Panc1 (cell line): ENCODE data around the gene MAN1A1.

Source experiments
- POLR2AphosphoS5 ChIP-seq: IDR thresholded peaks from 2 replicates; pipeline ENCODE4 v1.6.1; 2012; ENCODE audit warnings: mild to moderate bottlenecking, low read depth, low read length, moderate library complexity
- SIN3A ChIP-seq: IDR thresholded peaks from 2 replicates; pipeline ENCODE4 v1.6.1; 2012; ENCODE audit warnings: low read depth, mild to moderate bottlenecking, low read length, moderate library complexity, borderline replicate concordance; ENCODE audit not compliant: insufficient read depth
- TF ChIP-seq, protein P1 (sequence below): fragments of 450-650 bp; IDR thresholded peaks from 2 replicates; pipeline ENCODE4 v1.5.1; 2017; ENCODE audit warnings: mild to moderate bottlenecking

DNA sequence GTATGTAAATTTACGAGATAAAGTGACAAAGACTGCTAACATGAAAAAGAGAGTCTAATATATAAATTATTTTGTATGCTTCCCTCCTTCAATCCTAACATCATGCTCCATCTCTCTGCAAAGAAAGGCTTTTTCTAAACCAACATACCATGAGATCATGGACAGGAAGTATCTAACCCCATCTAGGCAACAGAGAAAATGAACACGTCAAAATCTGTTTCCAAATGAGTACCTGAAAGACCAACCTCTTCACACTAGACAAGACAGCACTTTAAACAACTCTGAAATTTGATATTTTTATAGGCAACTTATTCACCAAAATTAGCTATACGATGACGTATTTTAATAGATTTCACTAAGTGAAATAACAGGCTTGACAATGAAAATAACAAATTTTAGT, 54.6 kb downstream of the MAN1A1 start:
- TF ChIP-seq, protein P1, sequence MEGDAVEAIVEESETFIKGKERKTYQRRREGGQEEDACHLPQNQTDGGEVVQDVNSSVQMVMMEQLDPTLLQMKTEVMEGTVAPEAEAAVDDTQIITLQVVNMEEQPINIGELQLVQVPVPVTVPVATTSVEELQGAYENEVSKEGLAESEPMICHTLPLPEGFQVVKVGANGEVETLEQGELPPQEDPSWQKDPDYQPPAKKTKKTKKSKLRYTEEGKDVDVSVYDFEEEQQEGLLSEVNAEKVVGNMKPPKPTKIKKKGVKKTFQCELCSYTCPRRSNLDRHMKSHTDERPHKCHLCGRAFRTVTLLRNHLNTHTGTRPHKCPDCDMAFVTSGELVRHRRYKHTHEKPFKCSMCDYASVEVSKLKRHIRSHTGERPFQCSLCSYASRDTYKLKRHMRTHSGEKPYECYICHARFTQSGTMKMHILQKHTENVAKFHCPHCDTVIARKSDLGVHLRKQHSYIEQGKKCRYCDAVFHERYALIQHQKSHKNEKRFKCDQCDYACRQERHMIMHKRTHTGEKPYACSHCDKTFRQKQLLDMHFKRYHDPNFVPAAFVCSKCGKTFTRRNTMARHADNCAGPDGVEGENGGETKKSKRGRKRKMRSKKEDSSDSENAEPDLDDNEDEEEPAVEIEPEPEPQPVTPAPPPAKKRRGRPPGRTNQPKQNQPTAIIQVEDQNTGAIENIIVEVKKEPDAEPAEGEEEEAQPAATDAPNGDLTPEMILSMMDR: no peak
- TF ChIP-seq SIN3A: no peak
- no peak for TF ChIP-seq POLR2AphosphoS5
